Endothelial cell of umbilical vein (primary cell): Measurements from ENCODE around the gene PHF23.

Experiments
- EZH2 ChIP-seq: IDR thresholded peaks from 2 replicates; pipeline ENCODE4 v1.6.1; 2012; ENCODE audit warnings: borderline replicate concordance, low read depth, mild to moderate bottlenecking, moderate library complexity, low read length, inconsistent platforms; ENCODE audit not compliant: severe bottlenecking
- FOS ChIP-seq: IDR thresholded peaks from 2 replicates; pipeline ENCODE4 v1.6.1; 2011; ENCODE audit warnings: mild to moderate bottlenecking, low read length, moderate library complexity, borderline replicate concordance; ENCODE audit not compliant: insufficient read depth
- JUN ChIP-seq: IDR thresholded peaks from 2 replicates; pipeline ENCODE4 v1.6.1; 2011; ENCODE audit warnings: borderline replicate concordance, low read depth; ENCODE audit not compliant: insufficient read length, insufficient read depth
- MYC ChIP-seq: IDR thresholded peaks from one replicate; pipeline ENCODE4 v1.6.1; 2011; ENCODE audit warnings: mild to moderate bottlenecking, low read depth, low read length
- POLR2A ChIP-seq: IDR thresholded peaks from 2 replicates; pipeline ENCODE4 v1.6.1; 2012; ENCODE audit warnings: low read depth, mild to moderate bottlenecking, control low read depth, low read length
- POLR2AphosphoS5 ChIP-seq: IDR thresholded peaks from 2 replicates; pipeline ENCODE4 v1.6.1; 2012; ENCODE audit warnings: low read depth, mild to moderate bottlenecking, control low read depth, low read length, moderate library complexity; ENCODE audit not compliant: insufficient read depth
- TF ChIP-seq, protein P1 (sequence below), 2 donors: IDR thresholded peaks; 1 replicate in 1 of 2; 2 replicates in 1 of 2; pipeline ENCODE4 v1.5.1; 2011; ENCODE audit warnings: low read length in 2 of 2, mild to moderate bottlenecking in 2 of 2, moderate library complexity in 2 of 2, control low read depth in 1 of 2, inconsistent platforms in 1 of 2, low read depth in 1 of 2; ENCODE audit not compliant: insufficient read depth in 1 of 2; ENCODE audit errors: extremely low read depth in 1 of 2
- TF ChIP-seq, protein P2 (sequence below): IDR thresholded peaks from 2 replicates; pipeline ENCODE4 v1.6.1; 2011; ENCODE audit not compliant: insufficient read depth, insufficient read length

DNA sequence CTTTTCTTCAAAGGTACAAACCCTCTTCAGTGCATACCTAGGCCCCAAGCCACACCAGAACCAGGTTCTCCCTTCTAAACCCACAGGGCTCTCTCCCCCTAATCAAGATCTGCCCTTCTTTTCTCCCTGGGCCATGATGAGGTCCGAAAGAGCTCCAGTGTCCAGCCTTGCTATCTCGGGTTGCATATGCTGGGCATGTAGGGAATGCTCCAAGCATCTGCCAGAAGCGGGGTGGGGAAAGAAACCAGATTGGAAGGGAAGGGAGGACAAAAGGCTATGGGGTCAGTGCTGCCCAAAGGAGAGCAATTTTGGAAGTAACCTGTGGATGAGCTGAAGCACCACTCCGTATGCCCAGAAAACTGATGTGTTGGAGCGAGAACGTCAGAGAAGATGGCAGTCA, 10.0 kb upstream of the PHF23 start:
- TF ChIP-seq, protein P1, sequence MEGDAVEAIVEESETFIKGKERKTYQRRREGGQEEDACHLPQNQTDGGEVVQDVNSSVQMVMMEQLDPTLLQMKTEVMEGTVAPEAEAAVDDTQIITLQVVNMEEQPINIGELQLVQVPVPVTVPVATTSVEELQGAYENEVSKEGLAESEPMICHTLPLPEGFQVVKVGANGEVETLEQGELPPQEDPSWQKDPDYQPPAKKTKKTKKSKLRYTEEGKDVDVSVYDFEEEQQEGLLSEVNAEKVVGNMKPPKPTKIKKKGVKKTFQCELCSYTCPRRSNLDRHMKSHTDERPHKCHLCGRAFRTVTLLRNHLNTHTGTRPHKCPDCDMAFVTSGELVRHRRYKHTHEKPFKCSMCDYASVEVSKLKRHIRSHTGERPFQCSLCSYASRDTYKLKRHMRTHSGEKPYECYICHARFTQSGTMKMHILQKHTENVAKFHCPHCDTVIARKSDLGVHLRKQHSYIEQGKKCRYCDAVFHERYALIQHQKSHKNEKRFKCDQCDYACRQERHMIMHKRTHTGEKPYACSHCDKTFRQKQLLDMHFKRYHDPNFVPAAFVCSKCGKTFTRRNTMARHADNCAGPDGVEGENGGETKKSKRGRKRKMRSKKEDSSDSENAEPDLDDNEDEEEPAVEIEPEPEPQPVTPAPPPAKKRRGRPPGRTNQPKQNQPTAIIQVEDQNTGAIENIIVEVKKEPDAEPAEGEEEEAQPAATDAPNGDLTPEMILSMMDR (IDR thresholded peaks at IDR 0.05; ENCODE audit: extremely low read depth in 1 of 2, insufficient read depth in 1 of 2, low read depth in 1 of 2, low read length in 2 of 2), result no peak
- TF ChIP-seq MYC (no peak), JUN (no peak), EZH2 (no peak), POLR2A (no peak), POLR2AphosphoS5 (no peak), FOS (no peak)
- TF ChIP-seq, protein P2, sequence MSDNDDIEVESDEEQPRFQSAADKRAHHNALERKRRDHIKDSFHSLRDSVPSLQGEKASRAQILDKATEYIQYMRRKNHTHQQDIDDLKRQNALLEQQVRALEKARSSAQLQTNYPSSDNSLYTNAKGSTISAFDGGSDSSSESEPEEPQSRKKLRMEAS, result no peak
